SK-N-SH treated with all-trans-retinoic acid at 6 μM for 48 hours (cell line): ENCODE measurements around the gene GNAS-AS1.

Source experiments
- ATAC-seq: fragments of 200-7000 bp; cut with Tn5 transposase; 3 replicates; pipeline ENCODE4 v1.9.1; 2020; ENCODE audit warnings: mild to moderate bottlenecking, moderate library complexity
- ARNTL ChIP-seq: fragments of 450-650 bp; formaldehyde crosslinking; IDR thresholded peaks from 2 replicates; pipeline ENCODE4 v1.5.0; 2020; ENCODE audit warnings: low read depth, mild to moderate bottlenecking, moderate library complexity, borderline replicate concordance
- BACH2 ChIP-seq: fragments of 250-450 bp; sonication (Bioruptor Pico); IDR thresholded peaks from 2 replicates; pipeline ENCODE4 v1.9.0; 2021; ENCODE audit warnings: mild to moderate bottlenecking, borderline replicate concordance
- CREB5 ChIP-seq: fragments of 250-450 bp; sonication (Bioruptor Pico); IDR thresholded peaks from 2 replicates; pipeline ENCODE4 v1.5.1; 2020; ENCODE audit warnings: low read depth, mild to moderate bottlenecking, moderate library complexity
- CSDC2 ChIP-seq: fragments of 250-450 bp; sonication (Bioruptor Pico); IDR thresholded peaks from 2 replicates; pipeline ENCODE4 v1.5.0; 2020; ENCODE audit warnings: mild to moderate bottlenecking, moderate library complexity
- GLIS3 ChIP-seq: fragments of 250-450 bp; sonication (Bioruptor Pico); IDR thresholded peaks from 2 replicates; pipeline ENCODE4 v1.5.0; 2020; ENCODE audit warnings: mild to moderate bottlenecking, moderate library complexity
- ISL1 ChIP-seq: fragments of 250-450 bp; sonication (Bioruptor Pico); IDR thresholded peaks from 2 replicates; pipeline ENCODE4 v2.1.2; 2022; ENCODE audit warnings: mild to moderate bottlenecking, moderate library complexity
- OSR1 ChIP-seq: fragments of 250-450 bp; sonication (Bioruptor Pico); IDR thresholded peaks from 2 replicates; pipeline ENCODE4 v1.8.0; 2022; ENCODE audit warnings: moderate library complexity, mild to moderate bottlenecking, inconsistent platforms
- PATZ1 ChIP-seq: fragments of 250-450 bp; sonication (Bioruptor Pico); IDR thresholded peaks from 2 replicates; pipeline ENCODE4 v1.8.0; 2020; ENCODE audit warnings: mild to moderate bottlenecking, moderate library complexity, borderline replicate concordance
- PPARA ChIP-seq: fragments of 250-450 bp; sonication (Bioruptor Pico); IDR thresholded peaks from 2 replicates; pipeline ENCODE4 v1.5.0; 2020; ENCODE audit warnings: mild to moderate bottlenecking, borderline replicate concordance
- RARB ChIP-seq: fragments of 250-450 bp; sonication (Bioruptor Pico); IDR thresholded peaks from 2 replicates; pipeline ENCODE4 v1.8.0; 2021; ENCODE audit warnings: mild to moderate bottlenecking, moderate library complexity
- SNAI2 ChIP-seq: fragments of 250-450 bp; sonication (Bioruptor Pico); IDR thresholded peaks from 2 replicates; pipeline ENCODE4 v1.5.0; 2020; ENCODE audit warnings: mild to moderate bottlenecking, moderate library complexity
- TCF4 ChIP-seq: fragments of 250-450 bp; sonication (Bioruptor Pico); IDR thresholded peaks from 2 replicates; pipeline ENCODE4 v1.8.0; 2021; ENCODE audit warnings: mild to moderate bottlenecking, moderate library complexity, borderline replicate concordance
- TOX ChIP-seq: fragments of 250-450 bp; sonication (Bioruptor Pico); IDR thresholded peaks from 2 replicates; pipeline ENCODE4 v1.8.0; 2021; ENCODE audit warnings: mild to moderate bottlenecking, moderate library complexity, borderline replicate concordance
- TSHZ2 ChIP-seq: fragments of 250-450 bp; sonication (Bioruptor Pico); IDR thresholded peaks from 2 replicates; pipeline ENCODE4 v1.5.0; 2020; ENCODE audit warnings: mild to moderate bottlenecking, moderate library complexity
- ZC3H10 ChIP-seq: fragments of 250-450 bp; sonication (Bioruptor Pico); IDR thresholded peaks from 2 replicates; pipeline ENCODE4 v1.5.1; 2021; ENCODE audit warnings: mild to moderate bottlenecking, moderate library complexity
- ZFP3 ChIP-seq: fragments of 250-450 bp; sonication (Bioruptor Pico); IDR thresholded peaks from 2 replicates; pipeline ENCODE4 v1.5.0; 2020; ENCODE audit warnings: mild to moderate bottlenecking, moderate library complexity
- ZFP30 ChIP-seq: fragments of 450-650 bp; formaldehyde crosslinking; IDR thresholded peaks from 2 replicates; pipeline ENCODE4 v1.5.0; 2022; ENCODE audit warnings: mild to moderate bottlenecking, moderate library complexity
- ZNF565 ChIP-seq: fragments of 450-650 bp; formaldehyde crosslinking; conservative IDR thresholded peaks from 2 replicates; pipeline ENCODE4 v1.5.0; 2020; ENCODE audit warnings: low read depth, mild to moderate bottlenecking, moderate library complexity
- ZNF70 ChIP-seq: fragments of 450-650 bp; formaldehyde crosslinking; IDR thresholded peaks from 2 replicates; pipeline ENCODE4 v1.5.0; 2020; ENCODE audit warnings: mild to moderate bottlenecking, moderate library complexity
- ZNF8 ChIP-seq: fragments of 450-650 bp; formaldehyde crosslinking; IDR thresholded peaks from 2 replicates; pipeline ENCODE4 v1.5.0; 2020; ENCODE audit warnings: mild to moderate bottlenecking, moderate library complexity
- TF ChIP-seq, protein P1 (sequence below): fragments of 250-450 bp; sonication (Bioruptor Pico); IDR thresholded peaks from 2 replicates; pipeline ENCODE4 v1.5.1; 2021; ENCODE audit warnings: mild to moderate bottlenecking, moderate library complexity
- TF ChIP-seq, protein P2 (sequence below): fragments of 250-450 bp; sonication (Bioruptor Pico); IDR thresholded peaks from 2 replicates; pipeline ENCODE4 v1.8.0; 2021; ENCODE audit warnings: low read depth, mild to moderate bottlenecking, moderate library complexity, borderline replicate concordance

The GNAS-AS1 gene

DNA sequence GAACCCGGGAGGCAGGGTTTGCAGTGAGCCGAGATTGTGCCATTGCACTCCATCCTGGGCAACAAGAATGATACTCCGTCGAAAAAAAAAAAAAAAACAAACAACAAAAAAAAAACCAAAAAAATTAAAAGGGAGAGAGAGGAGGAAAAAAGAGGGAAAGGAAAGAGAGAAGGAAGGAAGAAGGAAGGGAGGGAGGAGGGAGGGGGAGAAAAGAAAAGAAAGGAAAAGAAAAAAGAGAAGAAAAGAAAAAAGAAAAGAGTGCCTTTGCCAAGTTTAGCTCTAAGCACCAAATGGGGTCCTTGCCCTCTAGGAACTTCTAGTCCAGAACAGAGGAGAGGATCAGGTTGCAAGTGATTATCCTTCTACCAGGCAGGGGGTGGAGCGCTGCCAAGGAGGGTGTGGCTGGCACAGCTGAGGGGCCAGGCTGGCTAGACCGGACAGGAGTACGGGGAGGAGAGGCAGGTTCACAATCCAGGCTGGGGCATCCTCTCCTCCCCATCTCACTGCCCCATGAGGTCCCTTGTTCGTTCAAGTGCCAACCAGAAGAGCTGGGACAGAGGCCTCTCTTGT lies 20.9 kb upstream of the GNAS-AS1 start:
- TF ChIP-seq OSR1 (CRISPR knock-in tag) (no peak), ZFP30 (no peak), ZC3H10 (CRISPR knock-in tag) (no peak)
- no peak for ATAC-seq

DNA sequence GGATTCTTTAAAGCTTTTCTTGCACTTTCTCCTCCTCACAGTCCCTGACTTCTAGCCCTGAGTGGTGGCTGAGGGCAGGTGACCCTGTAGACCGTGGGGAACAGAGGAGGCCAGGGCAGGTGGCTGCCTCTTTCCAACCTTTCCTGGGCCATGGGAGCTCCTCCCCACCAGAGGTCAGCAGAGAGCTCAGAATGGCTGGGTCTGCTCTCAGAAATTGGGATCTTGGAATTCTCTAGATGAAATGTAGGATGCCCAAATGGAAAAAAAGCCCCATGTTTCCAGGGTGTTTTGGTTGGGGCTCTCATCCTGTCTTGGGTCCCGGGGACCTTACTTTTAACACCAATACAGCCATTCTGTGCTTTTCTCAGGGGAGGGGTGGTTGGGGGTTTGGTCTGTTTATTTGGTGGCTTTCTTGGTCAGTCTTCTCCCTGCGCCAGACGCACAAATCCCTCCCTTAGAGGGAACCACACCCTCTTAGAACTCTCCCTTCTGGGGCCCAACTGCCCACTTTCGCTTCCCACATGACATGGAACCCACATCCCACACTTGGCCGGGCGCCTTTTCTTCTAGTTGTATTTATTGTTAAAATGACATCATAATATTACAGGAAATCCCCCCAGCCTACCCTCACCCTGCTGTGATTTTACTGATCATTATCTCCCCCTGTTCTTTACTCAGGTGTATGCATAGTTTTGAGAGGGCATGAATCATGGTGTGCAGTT lies 19.8 kb upstream of the GNAS-AS1 start:
- TF ChIP-seq RARB (CRISPR knock-in tag) (no peak), SNAI2 (CRISPR knock-in tag) (no peak), ZNF8 (CRISPR knock-in tag) (0 out of 2 replicates have a peak, but pooled peaks have one; percentile 13), PATZ1 (CRISPR knock-in tag) (no peak), ARNTL (CRISPR knock-in tag) (no peak), ZFP30 (no peak), ZC3H10 (CRISPR knock-in tag) (no peak), OSR1 (CRISPR knock-in tag) (no peak), CSDC2 (CRISPR knock-in tag) (no peak)
- TF ChIP-seq, all 23 proteins: peak for 1
- peak; percentile 96 for ATAC-seq

DNA sequence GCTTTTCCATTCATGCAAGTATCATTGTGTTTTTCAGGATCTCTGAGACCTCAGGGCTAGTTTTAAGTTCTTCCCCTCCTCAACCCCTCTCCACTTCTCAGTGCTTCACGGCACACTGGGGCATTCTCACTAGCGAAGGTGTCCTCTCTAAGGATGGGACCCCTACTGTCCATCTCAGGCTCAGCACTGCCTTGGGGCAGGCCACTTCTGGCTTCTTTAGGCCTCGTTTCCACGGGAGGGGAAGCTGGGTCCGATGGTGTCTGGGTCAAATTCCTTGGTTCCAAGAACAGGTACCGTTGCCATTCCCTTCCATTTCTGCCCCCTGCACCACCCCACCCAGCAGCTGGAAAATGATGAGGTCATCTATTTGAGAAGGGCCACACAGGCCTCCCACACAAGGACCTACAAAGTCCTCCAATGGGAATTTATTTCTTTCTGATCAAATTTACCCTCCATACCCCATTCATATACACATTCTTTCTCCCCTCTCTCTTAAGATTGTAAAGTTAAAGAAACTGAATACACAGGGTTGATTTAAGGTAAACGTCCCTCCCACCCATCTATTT lies 19.0 kb upstream of the GNAS-AS1 start:
- TF ChIP-seq ZNF70 (CRISPR knock-in tag) = no peak
- TF ChIP-seq ISL1 (CRISPR knock-in tag) = no peak
- no peak for TF ChIP-seq TOX
- no peak for TF ChIP-seq PATZ1 (CRISPR knock-in tag)
- no peak for TF ChIP-seq SNAI2 (CRISPR knock-in tag)
- TF ChIP-seq ZFP30 = no peak
- TF ChIP-seq, protein P1, sequence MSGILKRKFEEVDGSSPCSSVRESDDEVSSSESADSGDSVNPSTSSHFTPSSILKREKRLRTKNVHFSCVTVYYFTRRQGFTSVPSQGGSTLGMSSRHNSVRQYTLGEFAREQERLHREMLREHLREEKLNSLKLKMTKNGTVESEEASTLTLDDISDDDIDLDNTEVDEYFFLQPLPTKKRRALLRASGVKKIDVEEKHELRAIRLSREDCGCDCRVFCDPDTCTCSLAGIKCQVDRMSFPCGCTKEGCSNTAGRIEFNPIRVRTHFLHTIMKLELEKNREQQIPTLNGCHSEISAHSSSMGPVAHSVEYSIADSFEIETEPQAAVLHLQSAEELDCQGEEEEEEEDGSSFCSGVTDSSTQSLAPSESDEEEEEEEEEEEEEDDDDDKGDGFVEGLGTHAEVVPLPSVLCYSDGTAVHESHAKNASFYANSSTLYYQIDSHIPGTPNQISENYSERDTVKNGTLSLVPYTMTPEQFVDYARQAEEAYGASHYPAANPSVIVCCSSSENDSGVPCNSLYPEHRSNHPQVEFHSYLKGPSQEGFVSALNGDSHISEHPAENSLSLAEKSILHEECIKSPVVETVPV (CRISPR knock-in tag) = no peak
- no peak for TF ChIP-seq ARNTL (CRISPR knock-in tag)
- ATAC-seq = no peak; the same call in 2 of the 3 replicates

DNA sequence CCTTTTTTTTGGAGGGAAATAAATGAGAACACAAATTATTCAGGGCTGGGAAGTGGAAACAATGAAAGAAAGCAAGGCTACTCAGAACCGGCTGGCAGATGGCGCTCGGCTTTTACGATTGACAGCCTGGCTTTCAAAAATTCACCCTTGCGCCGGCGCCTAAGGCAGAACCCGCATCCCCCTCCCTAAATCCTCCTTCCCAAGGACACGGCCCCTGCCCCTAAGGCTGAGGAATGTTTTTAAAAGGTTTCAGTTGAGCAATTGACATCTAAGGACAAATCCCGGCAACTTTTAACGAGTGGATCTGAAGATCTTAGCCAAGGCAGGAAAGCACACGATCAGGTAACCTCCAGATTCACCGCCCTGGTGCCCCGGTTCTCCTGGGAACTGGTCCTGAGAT lies 18.1 kb upstream of the GNAS-AS1 start:
- no peak for TF ChIP-seq TCF4 (CRISPR knock-in tag)
- TF ChIP-seq, all 23 proteins: peak for 0
- no peak for ATAC-seq

DNA sequence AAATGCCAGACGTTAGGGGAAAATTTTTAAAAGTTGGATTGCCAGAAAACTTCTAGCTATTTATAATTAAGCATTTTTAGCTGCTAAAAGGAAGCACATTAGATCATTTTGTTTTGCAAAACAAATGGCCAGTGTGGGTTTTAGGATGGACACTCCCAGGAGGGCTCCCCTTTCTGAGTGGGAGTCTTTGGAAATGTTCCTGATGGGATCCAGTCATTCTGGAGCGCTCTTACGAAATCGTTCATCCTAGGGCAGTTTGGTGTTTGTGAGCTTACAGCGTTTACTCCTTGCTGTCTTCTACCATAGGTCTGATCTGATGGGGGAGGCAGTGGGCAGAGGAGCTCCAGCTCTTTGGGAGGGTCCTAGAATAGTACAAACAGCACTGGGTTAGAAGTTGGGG lies 16.5 kb upstream of the GNAS-AS1 start:
- no peak for ATAC-seq
- no peak for TF ChIP-seq TSHZ2 (CRISPR knock-in tag)
- no peak for TF ChIP-seq ZNF8 (CRISPR knock-in tag)
- TF ChIP-seq CREB5 (CRISPR knock-in tag) = no peak
- no peak for TF ChIP-seq ZNF70 (CRISPR knock-in tag)
- TF ChIP-seq ZFP3 (CRISPR knock-in tag) = no peak
- TF ChIP-seq TCF4 (CRISPR knock-in tag) = no peak
- TF ChIP-seq PPARA (CRISPR knock-in tag) = no peak
- no peak for TF ChIP-seq TOX
- TF ChIP-seq SNAI2 (CRISPR knock-in tag) = no peak
- TF ChIP-seq RARB (CRISPR knock-in tag) = no peak
- no peak for TF ChIP-seq GLIS3
- no peak for TF ChIP-seq CSDC2 (CRISPR knock-in tag)
- no peak for TF ChIP-seq BACH2 (CRISPR knock-in tag)
- TF ChIP-seq OSR1 (CRISPR knock-in tag) = no peak
- TF ChIP-seq ZNF565 (CRISPR knock-in tag) = no peak
- TF ChIP-seq, protein P2, sequence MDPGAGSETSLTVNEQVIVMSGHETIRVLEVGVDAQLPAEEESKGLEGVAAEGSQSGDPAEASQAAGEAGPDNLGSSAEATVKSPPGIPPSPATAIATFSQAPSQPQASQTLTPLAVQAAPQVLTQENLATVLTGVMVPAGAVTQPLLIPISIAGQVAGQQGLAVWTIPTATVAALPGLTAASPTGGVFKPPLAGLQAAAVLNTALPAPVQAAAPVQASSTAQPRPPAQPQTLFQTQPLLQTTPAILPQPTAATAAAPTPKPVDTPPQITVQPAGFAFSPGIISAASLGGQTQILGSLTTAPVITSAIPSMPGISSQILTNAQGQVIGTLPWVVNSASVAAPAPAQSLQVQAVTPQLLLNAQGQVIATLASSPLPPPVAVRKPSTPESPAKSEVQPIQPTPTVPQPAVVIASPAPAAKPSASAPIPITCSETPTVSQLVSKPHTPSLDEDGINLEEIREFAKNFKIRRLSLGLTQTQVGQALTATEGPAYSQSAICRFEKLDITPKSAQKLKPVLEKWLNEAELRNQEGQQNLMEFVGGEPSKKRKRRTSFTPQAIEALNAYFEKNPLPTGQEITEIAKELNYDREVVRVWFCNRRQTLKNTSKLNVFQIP (CRISPR knock-in tag) = no peak
